PC-3 (cell line): ENCODE measurements around the gene SARDH.

Experiments
- CTCF ChIP-seq: fragments of 300-600 bp; sonication (generic); conservative IDR thresholded peaks from 2 replicates; pipeline ENCODE4 v1.5.1; 2017; ENCODE audit warnings: antibody characterized with exemption, low read depth, mild to moderate bottlenecking, low read length
- EZH2 ChIP-seq: fragments of 300-600 bp; sonication (generic); IDR thresholded peaks from one replicate; pipeline ENCODE4 v1.6.1; 2017; ENCODE audit warnings: antibody characterized with exemption, mild to moderate bottlenecking, low read length; ENCODE audit not compliant: unreplicated experiment
- EZH2phosphoT487 ChIP-seq: fragments of 300-600 bp; sonication (generic); IDR thresholded peaks from 2 replicates; pipeline ENCODE4 v1.6.1; 2018; ENCODE audit warnings: mild to moderate bottlenecking, antibody characterized with exemption, low read length, borderline replicate concordance

GRCh38 chr9:133666387-133666786, 71.8 kb downstream of the SARDH start:
- TF ChIP-seq CTCF (no peak), EZH2 (no peak), EZH2phosphoT487 (no peak)
